HG03571 (cell line): Measurements from ENCODE around the gene RXRB.

Experiments
- ATAC-seq: cut with Tn5 transposase; IDR thresholded peaks from one replicate; pipeline ENCODE4 v1.9.1; 2021; ENCODE audit not compliant: unreplicated experiment

RXRB gene

DNA sequence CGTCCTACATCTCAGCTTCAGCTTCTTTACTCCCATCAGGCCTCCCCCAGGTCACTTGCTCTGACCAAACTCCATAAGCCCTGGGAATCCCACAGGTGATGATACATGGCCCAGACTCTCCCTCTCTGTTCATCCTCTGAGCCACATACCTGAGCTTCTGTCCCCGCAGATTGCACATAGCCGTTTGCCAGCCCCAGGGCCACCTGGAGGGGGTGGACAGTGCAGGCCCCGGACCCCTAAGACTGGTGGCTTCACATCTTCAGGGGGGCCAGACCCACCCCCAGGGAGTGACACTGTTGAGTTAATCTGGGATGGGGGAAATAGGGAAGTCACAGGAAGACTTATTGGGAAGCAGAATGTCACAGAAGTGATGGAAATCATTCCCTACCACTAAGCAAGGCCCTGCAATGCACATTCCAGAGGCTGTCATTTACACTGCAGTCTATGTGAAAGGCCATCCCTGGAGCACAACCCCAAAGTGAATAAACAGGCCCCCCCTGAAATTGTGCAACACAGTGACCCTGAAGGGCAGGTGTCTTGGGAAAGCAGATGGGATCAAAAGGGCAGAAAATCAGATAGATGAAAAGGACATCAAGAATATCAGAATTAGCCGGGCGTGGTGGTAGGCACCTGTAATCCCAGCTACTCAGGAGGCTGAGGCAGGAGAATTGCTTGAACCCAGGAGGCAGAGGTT is 2.2 kb downstream of the RXRB start:
- ATAC-seq, result no peak

DNA sequence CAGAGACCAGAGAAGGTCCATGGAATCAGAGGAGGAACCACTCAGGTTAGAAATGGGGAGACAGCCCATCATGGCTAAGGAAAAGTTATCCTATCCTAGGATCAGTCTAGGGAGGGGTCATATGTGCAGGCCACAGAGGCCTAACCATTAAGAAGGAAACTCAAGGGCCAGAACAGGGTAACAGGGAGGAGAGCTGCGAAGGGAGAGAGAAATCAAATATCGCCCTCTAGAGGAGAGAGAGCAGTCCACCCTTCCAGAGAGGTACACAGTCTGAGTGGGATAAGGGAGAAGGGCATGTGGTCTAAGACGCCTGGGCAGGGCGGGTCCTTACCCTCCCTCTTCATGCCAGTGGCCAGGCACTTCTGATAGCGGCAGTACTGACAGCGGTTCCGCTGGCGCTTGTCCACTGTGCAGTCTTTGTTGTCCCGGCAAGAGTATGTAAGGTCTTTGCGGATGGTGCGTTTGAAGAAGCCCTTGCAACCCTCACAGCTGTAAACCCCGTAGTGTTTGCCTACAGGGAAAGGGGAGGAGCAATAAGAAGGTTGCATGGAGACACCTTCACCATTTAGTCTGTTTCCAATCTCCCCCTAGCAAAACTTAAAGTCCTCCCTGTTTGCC is 2.9 kb downstream of the RXRB start:
- no peak for ATAC-seq

DNA sequence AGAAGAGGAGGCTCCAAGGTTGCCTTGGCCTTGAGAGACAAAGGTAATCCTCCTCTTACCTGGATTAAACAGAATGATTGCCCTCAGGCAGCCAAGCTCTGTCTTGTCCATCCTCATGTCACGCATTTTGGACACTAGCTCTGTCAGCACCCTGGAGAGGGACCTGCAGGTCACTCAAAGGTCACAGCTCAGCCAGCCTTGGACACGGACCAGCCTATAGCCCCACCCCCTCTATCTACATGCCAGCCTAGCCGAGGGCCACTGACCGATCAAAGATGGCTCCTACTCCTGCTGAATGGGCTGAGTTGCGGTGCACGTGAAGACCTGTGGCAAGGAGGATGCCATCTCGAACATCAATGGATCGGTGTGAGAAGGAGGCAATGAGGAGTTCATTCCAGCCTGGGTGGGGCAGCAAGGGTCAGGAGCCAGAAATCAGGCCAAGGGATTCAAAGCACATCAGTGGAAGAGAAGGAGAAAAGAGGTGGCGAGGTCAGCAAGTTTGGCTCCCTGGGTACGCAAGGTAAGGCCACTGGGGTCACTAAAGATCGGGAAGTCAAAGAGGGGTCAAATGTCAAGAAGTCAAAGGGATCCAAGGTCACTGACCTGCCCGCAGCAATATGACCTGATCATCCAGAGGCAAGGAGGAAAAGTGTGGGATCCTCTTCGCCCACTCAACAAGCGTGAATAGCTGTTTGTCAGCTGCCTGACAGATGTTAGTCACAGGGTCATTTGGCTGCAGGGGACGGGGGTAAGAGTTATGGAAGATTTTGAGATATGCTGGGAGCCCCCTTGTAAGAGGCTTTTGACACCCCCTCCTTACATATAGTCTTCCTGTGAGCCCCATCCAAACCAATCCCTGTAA is 4.9 kb downstream of the RXRB start:
- no peak for ATAC-seq

DNA sequence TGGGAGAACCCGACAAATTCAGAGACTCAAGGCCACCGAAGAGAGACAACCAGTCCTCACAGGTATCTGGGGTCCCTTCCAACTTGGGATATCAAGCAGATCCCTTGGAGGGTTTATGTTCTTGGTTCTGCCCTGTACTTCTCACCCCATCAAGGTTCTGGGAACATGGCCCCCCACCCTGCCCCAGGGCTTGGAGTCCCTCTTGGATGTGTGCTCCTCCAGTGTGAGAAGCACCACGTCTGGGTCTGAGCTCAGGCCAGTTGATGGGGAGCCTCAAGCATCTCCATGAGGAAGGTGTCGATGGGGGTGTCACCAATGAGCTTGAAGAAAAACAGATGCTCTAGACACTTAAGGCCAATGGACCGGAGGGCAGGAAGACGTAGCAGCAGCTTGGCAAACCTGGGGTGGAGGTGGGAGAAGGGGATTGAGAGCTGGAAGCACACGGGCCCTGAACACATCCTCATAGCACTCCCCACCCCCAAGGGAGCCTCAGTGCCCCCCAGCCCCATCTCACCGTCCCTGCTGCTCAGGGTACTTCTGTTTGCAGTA is 6.0 kb downstream of the RXRB start:
- no peak for ATAC-seq

DNA sequence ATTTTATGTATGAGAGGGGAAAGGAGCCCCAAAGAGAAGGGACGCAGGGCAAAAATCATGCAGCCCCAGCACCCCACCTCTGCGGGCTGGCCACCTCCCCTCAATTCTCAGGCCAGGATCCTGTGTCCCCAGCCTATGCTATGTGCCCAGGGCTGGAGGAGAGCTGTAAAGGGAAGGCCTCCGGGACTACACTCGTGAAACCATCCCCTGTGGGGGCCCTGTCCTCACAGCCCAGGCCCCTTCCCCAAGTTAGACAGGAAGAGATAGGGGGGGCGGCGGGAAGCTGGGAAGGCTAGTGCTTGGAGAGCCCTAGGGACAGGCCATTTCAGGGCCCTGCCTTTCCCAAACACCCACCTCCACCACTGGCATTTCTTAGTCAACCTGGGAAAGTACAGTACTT is 6.8 kb downstream of the RXRB start:
- no peak for ATAC-seq

DNA sequence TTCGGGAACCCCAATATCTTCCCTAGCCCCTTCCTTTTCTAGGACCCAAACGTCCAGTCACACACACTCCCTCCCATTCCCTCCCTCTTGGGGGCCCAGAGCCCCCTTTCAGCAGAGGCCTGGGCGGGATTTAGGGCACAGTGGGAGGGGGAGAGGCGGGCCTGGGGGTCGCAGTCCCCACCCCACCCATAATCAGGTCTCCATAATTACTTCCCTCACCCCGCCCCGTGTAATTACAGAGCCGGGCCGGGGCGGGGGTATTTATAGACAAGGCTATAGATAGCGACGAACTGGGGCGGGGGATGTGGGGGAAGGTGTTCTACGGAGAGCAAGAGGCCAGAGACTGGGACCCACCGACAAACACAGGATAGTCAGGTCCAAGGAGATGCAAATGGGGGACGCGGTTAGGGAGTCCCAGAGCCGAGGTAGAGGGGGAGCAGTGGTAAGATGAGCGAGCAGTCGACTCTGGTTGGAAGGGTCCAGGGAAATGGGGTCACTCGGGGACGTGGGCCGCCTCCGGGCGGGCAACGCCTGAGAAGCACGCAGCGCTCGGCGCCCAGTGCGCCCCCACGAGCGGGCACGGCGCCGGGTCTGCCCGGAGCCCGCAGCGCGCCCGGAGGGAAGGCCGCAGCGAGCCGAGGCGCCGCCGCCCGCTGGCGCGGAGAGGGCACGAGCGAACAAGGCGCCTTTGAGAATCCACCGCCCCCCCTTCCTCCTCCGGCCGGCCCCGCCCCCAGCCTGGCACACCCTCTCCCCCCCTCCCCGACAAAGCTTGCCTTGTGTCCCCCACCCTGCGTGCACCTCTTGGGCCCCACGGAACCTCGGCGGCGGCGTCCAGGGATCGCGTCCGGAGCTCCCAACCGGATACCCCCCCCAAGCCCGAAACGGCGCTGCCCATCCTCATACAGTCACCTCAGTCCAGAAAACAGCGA is 7.5 kb downstream of the RXRB start:
- no peak for ATAC-seq

DNA sequence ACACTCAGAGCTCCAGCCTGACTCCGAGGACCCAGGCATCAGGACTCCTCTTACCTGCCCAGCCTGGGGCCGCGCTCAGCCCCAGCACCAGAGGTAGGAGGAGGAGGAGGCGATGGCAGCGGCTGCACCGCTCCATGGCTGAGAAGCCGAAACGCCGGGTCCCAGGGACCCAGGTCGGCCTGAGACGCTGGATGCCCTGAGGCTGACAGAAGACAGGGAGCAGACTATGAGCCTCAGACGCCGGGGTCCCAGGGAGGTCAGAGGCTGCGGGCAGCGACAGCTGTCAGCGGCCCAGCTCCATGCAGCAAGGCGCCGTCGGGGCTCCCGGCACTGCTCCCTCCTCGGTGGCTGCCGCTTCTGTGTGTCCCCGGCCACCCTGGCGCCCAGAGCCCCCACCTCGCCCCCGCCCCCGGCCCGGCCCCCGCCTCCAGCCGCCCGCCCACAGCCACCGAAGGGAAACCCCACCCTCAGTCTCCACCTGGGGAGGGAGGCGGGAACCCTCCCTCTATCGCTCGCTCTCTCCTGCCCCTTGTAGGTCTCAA is 8.3 kb downstream of the RXRB start, which contains the start of gene COL11A2:
COL11A2 (minus strand) TSS at position 363 of the 542 bp plus-strand sequence; CDS start at position 136, 227 bp downstream.
- no peak for ATAC-seq

DNA sequence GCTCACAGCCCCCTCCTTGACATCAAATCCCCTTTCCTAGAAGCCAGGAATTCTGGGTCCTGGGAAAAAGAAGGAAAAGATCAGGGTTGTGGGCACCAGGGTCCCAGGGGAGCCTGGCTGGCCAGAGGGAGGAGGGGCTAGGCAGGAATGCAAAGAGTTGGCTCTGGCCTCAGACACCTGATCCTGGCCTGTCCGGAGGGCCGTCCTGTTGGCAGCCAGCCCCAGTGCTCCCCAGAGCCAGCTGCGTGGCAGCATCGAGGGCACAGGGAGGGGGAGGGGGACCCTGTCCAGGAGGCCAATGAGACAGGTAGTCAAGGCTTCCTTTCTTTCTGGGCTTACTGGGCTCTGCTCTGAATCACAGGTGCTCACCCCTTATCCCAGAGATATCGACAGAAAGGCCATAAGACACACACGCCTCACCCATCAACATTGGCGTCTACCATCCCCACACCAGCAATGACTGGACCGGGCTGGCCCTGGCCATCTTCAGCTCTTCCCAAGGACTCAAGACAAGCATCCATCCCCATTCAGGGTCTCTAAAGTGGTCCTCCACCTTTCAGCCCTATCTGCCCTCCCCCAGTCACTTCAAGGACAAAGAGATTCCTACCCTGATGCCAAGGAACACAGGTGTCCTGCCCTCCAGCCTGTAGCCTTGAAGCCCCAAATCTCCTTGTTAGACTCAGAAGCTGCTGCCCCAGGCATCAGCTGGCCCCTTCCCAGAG is 8.9 kb downstream of the RXRB start:
- ATAC-seq, result no peak

DNA sequence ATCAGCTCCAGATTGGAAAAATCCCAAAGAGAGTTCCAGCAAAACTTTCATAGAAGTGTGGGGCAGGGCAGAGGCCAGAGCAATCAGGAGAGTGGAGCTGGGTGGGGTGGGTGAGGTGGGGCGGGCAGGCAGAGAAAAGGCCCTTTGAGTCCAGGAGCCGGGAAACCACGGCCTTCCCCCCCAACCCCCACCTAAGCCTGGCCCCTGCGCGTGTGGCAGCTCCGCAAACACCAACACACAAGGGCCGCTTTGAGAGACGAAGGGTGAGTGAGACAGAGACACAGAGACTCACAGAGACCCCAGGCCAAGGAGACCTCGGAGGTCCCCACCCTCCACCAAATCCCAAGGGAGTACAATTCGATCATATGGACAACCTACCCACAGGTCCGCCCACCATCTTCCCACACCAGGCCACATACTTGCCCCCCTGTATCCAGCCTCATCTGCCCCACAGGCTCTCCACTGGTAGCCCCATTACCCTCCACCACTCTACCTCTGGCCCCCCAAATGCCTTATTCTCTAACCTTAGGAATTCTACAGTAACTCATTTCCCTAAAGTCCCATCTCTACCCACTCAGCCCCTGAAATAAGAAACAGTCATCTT is 9.9 kb downstream of the RXRB start:
- ATAC-seq, result no peak

DNA sequence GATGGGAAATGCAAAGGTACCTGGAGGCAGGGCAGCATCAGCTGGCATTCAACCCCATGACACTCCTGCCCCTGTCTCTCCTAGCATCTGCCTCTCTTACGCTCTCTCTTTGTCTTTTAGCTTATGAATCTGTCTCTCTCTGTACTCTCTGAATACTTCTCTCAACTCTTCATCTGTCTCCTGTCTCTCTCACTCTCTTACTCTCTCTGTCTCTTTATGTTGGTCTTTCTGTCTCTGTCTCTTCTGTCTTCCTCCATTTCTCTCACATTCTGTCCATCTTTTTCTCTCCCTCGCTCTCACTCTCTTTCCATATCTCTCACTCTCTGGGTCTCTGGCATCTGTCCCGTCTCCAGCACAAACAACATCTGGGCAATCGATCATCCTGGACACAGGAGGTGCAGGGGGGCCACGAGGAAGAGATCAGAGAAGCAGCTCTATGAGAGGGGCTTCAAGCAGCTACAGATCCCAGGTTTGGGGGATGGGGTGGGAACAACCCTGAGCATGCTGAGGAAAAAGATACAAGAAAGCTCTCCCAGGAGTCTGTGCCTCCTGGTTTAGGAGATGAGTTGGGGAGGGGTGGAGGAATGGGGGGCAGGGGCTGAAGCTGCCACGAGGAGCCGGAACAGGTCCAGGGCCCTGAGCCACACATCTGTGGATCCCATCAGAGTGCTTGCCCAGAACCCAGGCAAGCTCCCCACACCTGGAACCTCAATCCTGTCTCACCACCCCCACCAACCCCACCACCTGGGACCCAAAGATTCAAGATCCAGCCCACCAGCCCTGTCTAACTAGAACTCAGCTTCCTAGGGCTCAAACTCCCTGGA is 10.6 kb downstream of the RXRB start:
- no peak for ATAC-seq

DNA sequence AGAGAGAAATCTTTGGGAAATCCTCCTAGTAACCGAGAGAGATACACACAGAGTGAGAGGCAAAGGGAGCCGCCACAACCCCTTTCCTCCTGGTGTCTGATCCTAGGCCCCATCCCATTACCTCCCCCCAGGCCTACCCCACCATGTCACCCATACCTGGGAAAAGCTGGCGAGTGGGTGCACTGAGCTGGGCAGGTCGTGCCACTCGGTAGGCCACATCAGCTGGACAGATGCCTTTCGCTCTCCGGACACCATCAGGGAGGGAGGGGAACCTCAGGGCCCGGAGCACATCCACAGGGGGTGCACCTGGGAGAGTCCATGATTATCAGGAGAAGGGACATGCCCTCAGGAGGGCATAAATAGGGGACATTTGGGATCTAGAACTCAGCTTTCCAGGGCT is 11.3 kb downstream of the RXRB start:
- no peak for ATAC-seq

DNA sequence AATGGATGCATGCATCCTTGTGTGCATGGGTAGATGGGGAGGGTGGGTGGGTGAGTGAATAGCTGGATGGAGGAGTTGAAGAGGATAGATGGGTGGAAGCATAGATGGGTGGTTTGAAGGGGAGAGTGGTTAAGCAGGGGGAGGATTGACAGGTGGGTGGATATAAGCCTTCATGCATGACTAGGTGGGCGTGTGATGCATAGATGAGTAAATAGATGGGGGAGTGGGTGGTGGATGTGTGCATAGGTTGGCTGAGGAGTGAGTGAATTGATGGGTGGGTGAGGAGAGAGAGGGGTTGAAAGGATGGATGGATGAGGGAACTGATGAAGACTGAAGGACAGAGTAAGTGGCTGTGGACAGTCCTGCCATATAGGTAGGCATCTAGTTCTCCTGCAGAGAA is 12.7 kb downstream of the RXRB start:
- no peak for ATAC-seq

DNA sequence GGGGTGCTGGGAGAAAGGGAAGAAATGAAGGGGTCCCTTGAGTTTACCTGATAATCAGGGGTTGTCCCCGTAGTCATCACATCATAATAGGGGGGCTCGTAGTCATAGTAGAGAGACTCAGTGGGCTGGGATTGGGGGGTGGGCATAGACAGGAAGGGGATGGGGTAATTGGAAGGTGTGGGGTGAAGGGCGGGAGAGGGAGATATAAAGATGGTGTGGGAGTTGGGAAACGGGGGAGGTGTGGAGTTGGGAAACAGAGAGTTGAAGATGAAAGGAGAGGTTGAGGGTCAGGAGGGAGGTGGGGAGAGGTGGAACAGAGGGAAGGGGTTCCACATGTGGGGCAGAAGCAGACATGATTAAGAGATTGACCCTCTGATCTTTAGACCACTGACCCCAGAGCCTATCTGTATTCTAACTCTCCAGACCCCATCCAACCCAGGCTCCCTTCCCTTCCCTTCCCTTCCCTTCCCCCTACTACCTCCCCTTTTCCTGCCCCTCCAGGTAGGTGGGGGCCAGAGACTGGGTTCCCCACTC is 14.7 kb downstream of the RXRB start:
- ATAC-seq, result no peak

DNA sequence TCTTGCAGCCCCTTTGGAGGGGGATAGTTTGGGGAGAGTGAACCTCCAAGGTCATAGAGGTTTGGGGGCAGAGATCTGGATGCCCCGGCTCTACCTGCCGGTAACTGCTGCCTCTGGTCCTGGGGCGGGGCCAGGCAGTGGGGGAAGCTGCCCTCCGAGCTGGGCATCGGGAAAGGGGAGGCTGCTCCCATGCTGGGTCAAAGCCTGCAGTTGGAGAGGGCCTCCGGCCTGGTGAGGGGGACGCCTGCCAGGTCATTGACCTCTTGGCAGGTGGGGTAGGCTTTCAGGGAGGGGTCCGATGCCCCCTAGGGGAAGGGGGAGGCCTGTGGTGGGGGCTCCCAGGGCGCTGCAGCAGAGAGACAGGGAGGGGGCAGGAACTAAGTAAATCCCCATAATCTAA is 15.3 kb downstream of the RXRB start:
- ATAC-seq, result no peak

DNA sequence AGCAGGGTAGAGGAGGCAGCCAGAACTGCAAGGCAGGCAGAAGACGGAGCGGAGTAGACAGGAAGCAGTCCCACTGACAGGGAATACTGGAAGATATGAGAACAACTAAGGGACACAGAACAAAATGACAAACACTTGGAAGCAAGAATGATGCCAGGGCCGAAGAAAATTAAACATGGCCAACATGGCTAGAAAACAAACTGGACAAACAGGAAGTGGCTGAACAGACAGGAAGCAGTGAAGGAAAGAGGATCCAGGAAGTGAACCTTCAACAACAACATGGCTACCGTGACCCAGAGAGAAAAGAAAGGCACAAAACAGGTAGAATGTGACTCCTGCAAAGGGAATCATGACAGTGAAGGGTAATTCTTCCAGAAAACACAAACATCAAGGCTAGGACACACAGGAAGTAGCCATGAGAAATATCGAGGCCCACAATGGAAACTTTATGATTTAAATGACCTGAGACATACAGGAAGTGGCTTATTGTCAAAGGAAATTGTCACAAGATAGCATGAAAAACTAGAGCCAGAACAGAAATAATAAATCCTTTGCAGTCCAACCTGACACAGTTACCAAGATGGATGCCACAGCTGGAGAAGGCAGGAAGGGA is 17.3 kb downstream of the RXRB start:
- ATAC-seq, result no peak

DNA sequence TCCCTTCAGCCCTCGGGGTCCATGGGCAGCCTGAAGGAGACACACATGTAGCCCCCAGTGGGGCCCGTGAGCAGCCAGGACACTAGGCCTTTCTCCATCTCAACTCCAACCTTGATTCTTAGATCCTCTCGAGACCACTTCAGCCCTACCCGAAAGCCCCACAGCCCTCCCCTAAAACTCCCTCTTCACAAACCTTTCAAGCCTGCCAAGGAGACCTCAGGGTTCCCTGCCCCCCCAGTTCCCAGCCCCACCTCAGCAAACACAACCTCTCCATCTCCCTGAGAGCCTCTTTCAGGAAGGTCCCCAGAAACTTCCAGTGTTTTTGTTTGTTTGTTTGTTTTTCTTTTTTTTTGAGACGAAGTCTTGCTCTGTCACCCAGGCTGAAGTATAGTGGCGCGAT is 19.3 kb downstream of the RXRB start:
- ATAC-seq, result no peak

DNA sequence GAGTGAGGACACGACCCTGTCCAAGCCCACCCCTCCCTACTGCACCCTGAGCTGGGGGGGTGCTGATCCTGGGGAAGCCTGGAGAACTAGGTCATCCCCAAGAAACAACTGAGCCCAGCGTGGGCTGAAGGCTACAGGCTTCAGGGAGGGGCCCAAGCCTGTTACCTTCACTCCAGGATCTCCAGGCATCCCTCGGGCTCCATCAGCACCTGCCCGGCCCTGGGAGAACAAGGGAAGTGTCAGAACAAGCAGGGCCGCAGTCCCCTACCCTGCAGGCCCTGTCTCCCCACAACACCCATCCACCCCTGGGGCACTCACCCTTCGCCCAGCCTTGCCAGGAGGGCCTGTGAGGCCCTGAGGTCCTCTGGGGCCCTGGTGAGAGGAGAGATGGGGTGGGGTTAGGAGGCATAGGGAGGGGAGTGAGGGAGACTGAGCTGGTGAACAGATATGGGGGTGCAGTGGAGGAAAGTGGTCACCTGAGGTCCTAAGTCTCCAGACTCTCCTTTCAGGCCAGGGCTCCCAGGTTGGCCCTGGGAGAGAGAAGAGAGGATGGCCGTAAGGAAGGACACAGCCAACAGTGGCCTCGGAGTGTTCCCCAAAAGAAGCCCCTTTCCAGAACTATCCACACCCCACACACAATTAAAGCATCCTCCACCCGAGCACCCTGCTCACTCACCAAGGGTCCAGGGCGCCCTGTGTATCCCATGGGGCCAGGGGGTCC is 21.6 kb downstream of the RXRB start:
- no peak for ATAC-seq
